Ishikawa (cell line): ENCODE data around the gene TOPAZ1.

Experiments
- CEBPB ChIP-seq: IDR thresholded peaks from 2 replicates; pipeline ENCODE4 v1.6.1; 2012
- CREB1 ChIP-seq: IDR thresholded peaks from 2 replicates; pipeline ENCODE4 v1.6.1; 2012; ENCODE audit warnings: low read depth
- EGR1 ChIP-seq: IDR thresholded peaks from 2 replicates; pipeline ENCODE4 v1.6.1; 2012
- EP300 ChIP-seq: IDR thresholded peaks from 2 replicates; pipeline ENCODE4 v1.6.1; 2012; ENCODE audit warnings: borderline replicate concordance
- FOXM1 ChIP-seq: IDR thresholded peaks from 2 replicates; pipeline ENCODE4 v1.6.1; 2012; ENCODE audit warnings: low read depth, borderline replicate concordance
- NFIC ChIP-seq: IDR thresholded peaks from 2 replicates; pipeline ENCODE4 v1.6.1; 2012
- RAD21 ChIP-seq: IDR thresholded peaks from 2 replicates; pipeline ENCODE4 v1.6.1; 2012; ENCODE audit warnings: low read depth
- TAF1 ChIP-seq: IDR thresholded peaks from 2 replicates; pipeline ENCODE4 v1.6.1; 2012; ENCODE audit warnings: low read depth, mild to moderate bottlenecking
- TCF12 ChIP-seq: IDR thresholded peaks from 2 replicates; pipeline ENCODE4 v1.6.1; 2012; ENCODE audit warnings: low read depth
- TEAD4 ChIP-seq: IDR thresholded peaks from 2 replicates; pipeline ENCODE4 v1.6.1; 2012
- YY1 ChIP-seq: IDR thresholded peaks from 2 replicates; pipeline ENCODE4 v1.6.1; 2012; ENCODE audit warnings: low read depth
- ZBTB7A ChIP-seq: IDR thresholded peaks from 2 replicates; pipeline ENCODE4 v1.6.1; 2012; ENCODE audit warnings: low read depth
- TF ChIP-seq, protein P1 (sequence below): IDR thresholded peaks from 2 replicates; pipeline ENCODE4 v1.6.1; 2012; ENCODE audit warnings: low read depth, mild to moderate bottlenecking
- TF ChIP-seq, protein P2 (sequence below): IDR thresholded peaks from 2 replicates; pipeline ENCODE4 v1.6.1; 2012
- TF ChIP-seq, protein P3 (sequence below): IDR thresholded peaks from 2 replicates; pipeline ENCODE4 v1.6.1; 2012

Gene TOPAZ1

DNA sequence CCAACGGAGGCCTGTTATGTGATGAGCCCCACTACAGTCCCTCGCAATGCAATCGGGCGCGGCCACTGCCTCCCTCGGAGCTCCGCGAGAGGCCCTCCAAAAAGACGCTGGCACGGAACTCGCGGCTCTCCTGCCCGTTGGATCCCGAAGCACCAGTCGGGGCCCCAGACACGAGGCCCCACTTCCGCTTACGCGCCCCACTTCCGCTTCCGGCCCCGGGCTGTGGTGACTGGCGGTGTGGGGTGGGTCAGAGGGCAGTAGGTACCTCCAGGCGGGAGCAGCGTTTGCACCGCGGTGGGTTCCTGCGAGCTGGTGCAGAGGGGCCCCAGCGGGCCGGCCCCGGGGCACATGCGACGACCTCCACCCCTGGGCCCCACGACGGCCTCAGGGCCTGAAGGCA lies at the start of gene TOPAZ1:
Gene TOPAZ1 (plus strand): TSS at position 181 of the 400 bp plus-strand sequence. CDS start 168 bp downstream, at position 349.
- TF ChIP-seq, protein P1, sequence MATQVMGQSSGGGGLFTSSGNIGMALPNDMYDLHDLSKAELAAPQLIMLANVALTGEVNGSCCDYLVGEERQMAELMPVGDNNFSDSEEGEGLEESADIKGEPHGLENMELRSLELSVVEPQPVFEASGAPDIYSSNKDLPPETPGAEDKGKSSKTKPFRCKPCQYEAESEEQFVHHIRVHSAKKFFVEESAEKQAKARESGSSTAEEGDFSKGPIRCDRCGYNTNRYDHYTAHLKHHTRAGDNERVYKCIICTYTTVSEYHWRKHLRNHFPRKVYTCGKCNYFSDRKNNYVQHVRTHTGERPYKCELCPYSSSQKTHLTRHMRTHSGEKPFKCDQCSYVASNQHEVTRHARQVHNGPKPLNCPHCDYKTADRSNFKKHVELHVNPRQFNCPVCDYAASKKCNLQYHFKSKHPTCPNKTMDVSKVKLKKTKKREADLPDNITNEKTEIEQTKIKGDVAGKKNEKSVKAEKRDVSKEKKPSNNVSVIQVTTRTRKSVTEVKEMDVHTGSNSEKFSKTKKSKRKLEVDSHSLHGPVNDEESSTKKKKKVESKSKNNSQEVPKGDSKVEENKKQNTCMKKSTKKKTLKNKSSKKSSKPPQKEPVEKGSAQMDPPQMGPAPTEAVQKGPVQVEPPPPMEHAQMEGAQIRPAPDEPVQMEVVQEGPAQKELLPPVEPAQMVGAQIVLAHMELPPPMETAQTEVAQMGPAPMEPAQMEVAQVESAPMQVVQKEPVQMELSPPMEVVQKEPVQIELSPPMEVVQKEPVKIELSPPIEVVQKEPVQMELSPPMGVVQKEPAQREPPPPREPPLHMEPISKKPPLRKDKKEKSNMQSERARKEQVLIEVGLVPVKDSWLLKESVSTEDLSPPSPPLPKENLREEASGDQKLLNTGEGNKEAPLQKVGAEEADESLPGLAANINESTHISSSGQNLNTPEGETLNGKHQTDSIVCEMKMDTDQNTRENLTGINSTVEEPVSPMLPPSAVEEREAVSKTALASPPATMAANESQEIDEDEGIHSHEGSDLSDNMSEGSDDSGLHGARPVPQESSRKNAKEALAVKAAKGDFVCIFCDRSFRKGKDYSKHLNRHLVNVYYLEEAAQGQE = no peak
- no peak for TF ChIP-seq FOXM1
- TF ChIP-seq, protein P2, sequence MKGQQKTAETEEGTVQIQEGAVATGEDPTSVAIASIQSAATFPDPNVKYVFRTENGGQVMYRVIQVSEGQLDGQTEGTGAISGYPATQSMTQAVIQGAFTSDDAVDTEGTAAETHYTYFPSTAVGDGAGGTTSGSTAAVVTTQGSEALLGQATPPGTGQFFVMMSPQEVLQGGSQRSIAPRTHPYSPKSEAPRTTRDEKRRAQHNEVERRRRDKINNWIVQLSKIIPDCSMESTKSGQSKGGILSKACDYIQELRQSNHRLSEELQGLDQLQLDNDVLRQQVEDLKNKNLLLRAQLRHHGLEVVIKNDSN = no peak
- no peak for TF ChIP-seq TCF12
- TF ChIP-seq EP300 = no peak

DNA sequence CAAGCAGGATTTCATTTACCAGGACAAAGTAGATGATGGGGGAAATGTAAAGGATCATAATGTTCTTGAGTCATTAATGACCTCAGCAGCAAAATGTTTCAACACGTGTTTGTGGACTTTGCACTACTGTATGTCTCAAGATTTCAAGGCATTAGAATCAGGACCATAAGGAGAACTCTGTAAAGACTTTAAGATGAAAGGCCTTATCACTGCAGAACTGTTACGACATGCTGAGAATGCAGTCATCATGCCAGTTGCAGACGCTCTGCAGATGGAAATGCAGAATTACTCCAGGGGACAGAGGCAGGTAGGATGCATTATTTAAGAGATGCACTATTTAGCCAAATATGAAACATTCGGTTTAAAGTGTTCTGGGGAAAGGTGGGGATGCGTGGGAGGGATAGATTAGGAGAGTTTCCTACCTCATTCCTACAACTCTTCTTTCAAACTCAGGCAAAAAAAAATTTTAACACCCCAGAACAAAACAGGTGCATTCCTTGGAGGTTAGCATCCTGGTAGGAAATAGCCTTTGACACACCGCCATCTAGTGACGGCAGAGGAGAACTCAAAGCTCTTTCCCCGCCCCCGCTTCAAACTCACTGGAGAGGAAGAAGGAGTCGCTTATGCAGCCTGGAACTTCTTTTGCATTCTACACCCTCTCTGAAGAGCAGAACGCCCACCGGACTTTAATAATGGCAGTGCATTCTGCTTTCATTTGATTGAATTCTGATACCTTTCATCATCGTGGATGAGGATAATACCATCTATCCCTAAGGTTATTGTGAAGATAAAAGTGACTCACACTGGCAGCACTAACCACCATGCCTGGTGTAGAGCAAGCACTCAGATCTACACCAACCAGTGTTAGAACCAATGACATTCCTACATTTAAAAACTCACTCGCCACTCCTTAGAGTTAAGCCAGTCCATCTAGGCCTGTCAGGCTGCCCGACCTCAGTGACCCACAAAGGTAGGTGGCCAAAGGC lies 43.1 kb upstream of the TOPAZ1 start:
- peak; percentile 94 for TF ChIP-seq RAD21
- TF ChIP-seq EGR1 = peak; percentile 67
- TF ChIP-seq, protein P2 = no peak

DNA sequence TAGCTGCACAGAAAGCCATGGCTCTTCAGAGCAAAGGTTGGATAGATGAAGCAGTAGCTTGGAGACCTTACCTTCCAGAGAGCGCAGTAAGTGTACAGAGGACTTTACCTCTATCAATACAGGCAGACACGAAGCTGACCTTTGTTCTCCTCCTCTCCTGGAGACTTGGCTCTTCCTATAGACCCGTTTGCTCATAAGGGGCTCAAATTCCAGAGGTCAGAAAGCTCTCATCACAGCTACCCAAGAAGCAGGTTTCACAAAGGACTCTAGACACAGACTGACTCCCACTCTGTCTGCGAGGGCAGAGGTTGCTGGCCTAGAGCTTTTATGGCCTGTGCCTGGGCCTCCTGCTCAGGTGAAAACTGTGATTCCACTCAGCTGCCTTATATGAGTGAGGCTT lies 35.4 kb upstream of the TOPAZ1 start:
- no peak for TF ChIP-seq NFIC
- TF ChIP-seq YY1 = no peak
- no peak for TF ChIP-seq TAF1
- TF ChIP-seq EP300 = no peak

DNA sequence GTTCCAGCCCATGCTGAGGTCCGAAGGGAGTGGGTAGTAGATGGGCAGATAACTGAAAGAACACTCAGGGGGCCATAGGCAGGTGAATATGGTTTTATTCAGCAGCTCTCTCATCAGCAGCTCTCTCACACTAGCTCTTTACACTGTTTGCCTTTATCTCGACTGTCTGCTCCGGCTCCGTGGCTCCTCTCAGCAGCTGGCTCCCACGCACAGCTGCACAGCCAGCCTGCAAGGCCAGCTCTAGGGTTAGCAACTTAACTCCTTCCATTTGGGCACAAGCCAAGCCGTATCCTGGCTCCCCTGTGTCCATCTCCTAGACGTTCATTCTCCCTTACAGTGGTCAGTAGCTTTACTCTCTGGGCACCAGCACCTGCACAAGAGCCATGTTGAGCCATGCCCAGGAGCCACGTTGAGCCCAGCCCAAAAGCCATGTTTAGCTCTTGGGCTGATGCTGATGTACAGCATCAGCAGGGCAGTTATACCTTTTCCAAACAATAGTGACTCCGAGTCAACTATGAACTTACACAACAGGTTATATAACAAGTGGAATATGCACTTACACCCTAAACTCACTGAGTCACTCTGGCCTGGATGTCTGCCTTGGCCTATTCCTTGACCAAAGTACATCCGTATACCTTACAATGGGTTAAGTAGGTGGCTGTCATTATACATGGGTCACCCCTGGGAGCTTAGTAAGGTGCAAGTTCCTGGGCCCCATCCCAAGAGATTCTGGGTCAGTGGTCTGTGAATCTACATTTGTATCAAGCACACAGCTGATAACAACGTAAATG lies 34.6 kb upstream of the TOPAZ1 start:
- TF ChIP-seq TCF12 (no peak), YY1 (no peak), RAD21 (no peak), TEAD4 (no peak), ZBTB7A (no peak)
- TF ChIP-seq, protein P3, sequence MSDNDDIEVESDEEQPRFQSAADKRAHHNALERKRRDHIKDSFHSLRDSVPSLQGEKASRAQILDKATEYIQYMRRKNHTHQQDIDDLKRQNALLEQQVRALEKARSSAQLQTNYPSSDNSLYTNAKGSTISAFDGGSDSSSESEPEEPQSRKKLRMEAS = no peak
- TF ChIP-seq, protein P2 = no peak

DNA sequence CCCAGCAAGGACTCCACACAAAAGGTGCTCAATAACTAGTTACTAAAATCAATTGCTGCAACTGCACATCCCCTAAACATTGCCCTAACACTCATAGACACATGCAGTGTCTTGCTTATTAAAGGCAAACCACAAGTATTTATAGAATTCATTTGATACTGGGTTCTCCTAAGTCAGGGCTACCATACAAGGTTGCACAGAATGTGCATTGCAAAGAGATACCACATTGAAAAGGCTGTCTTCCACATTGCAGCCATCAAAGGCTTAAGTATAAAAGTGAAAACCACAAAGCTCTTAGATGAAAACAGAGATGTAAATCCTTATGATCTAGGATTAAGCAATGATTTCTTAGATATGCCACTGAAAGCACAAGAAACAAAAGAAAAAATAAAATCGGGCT lies 33.6 kb upstream of the TOPAZ1 start:
- no peak for TF ChIP-seq RAD21
- no peak for TF ChIP-seq CREB1

DNA sequence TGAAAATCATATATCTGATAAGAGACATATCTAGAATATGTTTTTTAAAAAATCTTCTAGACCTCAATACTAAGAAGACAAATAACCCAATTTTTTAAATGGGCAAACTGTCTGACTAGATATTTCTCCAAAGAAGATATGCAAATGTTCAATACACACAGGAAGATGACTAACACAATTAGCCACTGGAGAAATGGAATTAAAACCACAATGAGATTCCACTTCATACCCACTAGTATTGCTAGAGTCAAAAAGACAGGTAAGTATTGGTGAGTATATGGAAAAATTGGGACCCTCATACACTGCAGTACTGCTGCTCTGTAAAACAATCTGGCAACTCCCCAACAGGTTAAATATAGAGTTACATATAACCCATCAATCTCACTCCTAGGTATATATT lies 33.1 kb upstream of the TOPAZ1 start:
- TF ChIP-seq CEBPB = no peak
- TF ChIP-seq, protein P3 = no peak
- TF ChIP-seq, protein P2 = no peak
- no peak for TF ChIP-seq YY1
- no peak for TF ChIP-seq TAF1
- TF ChIP-seq TCF12 = no peak
- no peak for TF ChIP-seq TEAD4
- no peak for TF ChIP-seq FOXM1
- TF ChIP-seq, protein P1 = no peak
- no peak for TF ChIP-seq CREB1
- no peak for TF ChIP-seq EP300
- no peak for TF ChIP-seq EGR1
- no peak for TF ChIP-seq NFIC
- no peak for TF ChIP-seq ZBTB7A
- no peak for TF ChIP-seq RAD21
